ENCODE measurements around the gene PRR36. TPM values are rescaled to one million over a fixed set of nuclear protein-coding genes. Genes with fewer than 3 reads are reported as not detected.

Gene PRR36
- polyA plus RNA-seq, 2 of the 4 experiments (the other 2 are of a cell fraction): 0.04 to 0.35 TPM

DNA sequence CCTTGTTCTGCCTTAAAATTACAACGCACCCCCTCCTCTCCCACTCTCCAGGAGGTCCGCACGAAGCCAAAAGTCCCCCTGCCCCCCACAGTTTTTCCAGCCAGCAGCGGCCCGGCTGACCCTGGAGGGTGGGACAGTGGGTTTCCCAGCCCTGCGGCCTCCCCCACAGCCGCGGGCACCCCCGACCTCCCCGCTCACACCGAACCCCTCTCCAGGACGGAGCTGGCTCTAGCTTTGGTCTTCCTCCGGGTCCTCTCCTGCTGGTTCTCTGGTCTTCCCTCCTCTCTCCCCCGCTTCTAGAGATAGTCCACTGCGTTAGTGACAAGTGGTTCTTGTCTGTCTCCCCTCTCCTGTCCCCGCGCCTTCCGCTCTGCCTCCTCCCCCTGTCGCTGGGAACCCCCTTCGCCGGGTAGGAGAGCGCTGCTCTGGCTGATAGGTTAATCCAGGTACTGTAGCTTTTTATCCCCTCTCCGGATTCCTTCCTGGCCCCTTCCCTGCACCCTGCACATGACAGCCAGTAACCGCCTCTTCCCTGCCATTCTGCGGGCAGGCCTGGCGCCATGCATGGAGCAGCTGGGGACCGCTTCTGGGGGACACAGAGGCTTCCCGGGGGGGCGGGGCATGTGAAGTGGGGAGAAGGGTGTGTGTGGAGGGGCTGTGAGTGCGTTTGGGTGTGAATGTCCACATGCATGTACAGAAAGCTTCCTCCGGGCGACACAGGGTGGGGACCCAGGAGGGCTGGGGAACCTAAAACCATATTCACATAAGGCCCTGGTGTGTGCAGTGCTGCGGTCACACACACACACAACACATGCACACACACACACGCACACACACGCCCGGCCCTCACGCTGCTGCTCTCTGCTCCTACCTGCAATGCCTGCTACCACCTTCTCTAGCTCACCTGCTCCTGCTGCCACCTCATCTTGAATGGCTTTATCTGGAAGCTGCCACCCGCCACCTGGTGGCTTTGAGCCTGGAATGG, 17.2 kb downstream of the PRR36 start (continued):
- TF ChIP-seq HOXA7 (CRISPR knock-in tag; IDR thresholded peaks at IDR 0.05) (no peak), BCL3 (IDR thresholded peaks at IDR 0.05) (no peak), CHD4 (IDR thresholded peaks at IDR 0.05; ENCODE audit: borderline replicate concordance) (no peak)

GRCh38 chr19:7856109-7856591, 18.0 kb downstream of the PRR36 start:
- Histone ChIP-seq H3K4me3 (no peak overlapping the region), H3K9me3 (no peaks in the 10 kb centered on the region), H3K27ac (no peak overlapping the region), H3K4me1 (peaks cover 3% of the 10 kb centered on the region; the same call in 1 of the 3 replicates), H3K4me2 (no peak overlapping the region)
- ATAC-seq (no peak), DNase-seq (ENCODE audit: low read depth in 1 of 2, low spot score in 1 of 2) (no peak), FAIRE-seq (no peak)
- no peak for TF ChIP-seq TP53 (CRISPR knock-in tag; IDR thresholded peaks at IDR 0.05)
- TF ChIP-seq RFX5 (IDR thresholded peaks at IDR 0.05): no peak
- no peak for TF ChIP-seq CEBPB (IDR thresholded peaks at IDR 0.05)
- TF ChIP-seq HDAC2 (IDR thresholded peaks at IDR 0.05): no peak
- WGBS (ENCODE audit: missing lambda C conversion rate): 72% methylated on average over 12 of the region's 16 CpGs
- ChIA-PET POLR2A (no interaction called here), CTCF (interaction anchor here (1.8 to 5.2 kb wide), 2 partner anchors 13 kb away, joined by 6 to 25 read pairs; no protein-coding TSS in a partner anchor)

DNA sequence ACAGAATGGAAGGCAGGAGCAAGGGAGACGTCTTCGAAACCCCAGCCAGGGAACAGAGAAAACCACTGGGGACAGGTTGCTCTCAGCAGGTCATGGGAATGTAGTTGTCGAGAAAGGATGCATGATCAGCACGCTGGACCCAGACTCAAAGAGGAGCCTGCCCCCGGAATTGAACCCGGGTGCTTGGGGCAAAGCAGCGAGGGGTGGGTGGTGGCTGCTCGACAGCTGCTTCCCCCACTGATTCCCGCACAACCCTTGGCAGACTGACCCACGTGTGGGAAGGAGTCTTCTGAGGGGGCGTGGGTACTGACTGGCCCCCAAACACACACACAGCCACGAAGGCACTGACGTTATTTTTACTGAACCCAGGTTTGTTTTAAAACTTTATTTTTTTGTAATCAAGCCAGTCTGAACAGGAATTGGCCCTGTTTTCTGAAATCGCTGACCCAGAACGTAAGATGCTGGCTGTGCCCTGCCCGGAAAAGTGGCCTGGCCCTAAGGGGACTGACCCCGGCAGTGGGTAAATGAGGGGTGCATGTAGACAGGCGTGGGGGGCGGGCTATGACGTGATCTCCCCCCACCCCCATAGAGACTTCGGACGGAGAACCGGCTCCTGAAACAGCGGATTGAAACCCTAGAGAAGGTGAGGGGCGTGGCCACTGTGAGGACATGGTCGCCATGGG, 18.6 kb downstream of the PRR36 start:
- peaks cover 3% of the 10 kb centered on the region; the same call in 1 of the 3 replicates for H3K4me1 ChIP-seq
- WGBS (ENCODE audit: missing lambda C conversion rate): 78% methylated on average over 15 of the region's 26 CpGs
- DNase-seq (ENCODE audit: low read depth in 1 of 2, low spot score in 1 of 2) (no peak), FAIRE-seq (no peak), ATAC-seq (no peak)
- no peak overlapping the region for H3K4me2 ChIP-seq
- H3K27ac ChIP-seq: no peak overlapping the region
- no peaks in the 10 kb centered on the region for H3K9me3 ChIP-seq
- H3K4me3 ChIP-seq: no peak overlapping the region
- ChIA-PET CTCF (interaction anchor here (0.7 to 1.8 kb wide), 2 partner anchors 14 to 1736 kb away, joined by 4 to 6 read pairs; no protein-coding TSS in a partner anchor), POLR2A (no interaction called here)
- TF ChIP-seq MAX (IDR thresholded peaks at IDR 0.05): no peak
- TF ChIP-seq USF2 (IDR thresholded peaks at IDR 0.05): no peak
- TF ChIP-seq MAFK (IDR thresholded peaks at IDR 0.05; ENCODE audit: partially characterized antibody): no peak

- CTCF ChIA-PET: interaction anchor here (0.6 to 3.7 kb wide), 19 partner anchors 8 to 400 kb away, joined by 3 to 23 read pairs (median 6); partner anchors contain the start of genes EVI5L, MAP2K7, SNAPC2 and TIMM44
- FAIRE-seq (no peak), ATAC-seq (peak; percentile 11 to 47; a peak in 3 of 6 replicates), DNase-seq (ENCODE audit: low read depth in 1 of 2, low spot score in 1 of 2) (no peak)
- Histone ChIP-seq H3K9me3 (no peaks in the 10 kb centered on the region), H3K4me2 (peak overlapping the region; percentile 43; the same call in 2 of the 3 replicates), H3K27ac (no peak overlapping the region), H3K4me3 (no peak overlapping the region), H3K4me1 (peaks cover 3% of the 10 kb centered on the region; the same call in 1 of the 3 replicates)
- POLR2A ChIA-PET: no interaction called here
- WGBS (ENCODE audit: missing lambda C conversion rate): 79% methylated on average over 11 of the region's 12 CpGs
- TF ChIP-seq FOSB (CRISPR knock-in tag; IDR thresholded peaks at IDR 0.05): no peak
- no peak for TF ChIP-seq REST (IDR thresholded peaks at IDR 0.05)
- TF ChIP-seq SREBF2 (IDR thresholded peaks at IDR 0.05): no peak
- TF ChIP-seq, protein P1, sequence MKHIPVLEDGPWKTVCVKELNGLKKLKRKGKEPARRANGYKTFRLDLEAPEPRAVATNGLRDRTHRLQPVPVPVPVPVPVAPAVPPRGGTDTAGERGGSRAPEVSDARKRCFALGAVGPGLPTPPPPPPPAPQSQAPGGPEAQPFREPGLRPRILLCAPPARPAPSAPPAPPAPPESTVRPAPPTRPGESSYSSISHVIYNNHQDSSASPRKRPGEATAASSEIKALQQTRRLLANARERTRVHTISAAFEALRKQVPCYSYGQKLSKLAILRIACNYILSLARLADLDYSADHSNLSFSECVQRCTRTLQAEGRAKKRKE (CRISPR knock-in tag; IDR thresholded peaks at IDR 0.05; ENCODE audit: low read depth): no peak
- TF ChIP-seq PHF8 (IDR thresholded peaks at IDR 0.05; ENCODE audit: borderline replicate concordance, low read depth): no peak
Observed at GRCh38 chr19:7853770-7854128, 20.4 kb downstream of the PRR36 start.
